ENCODE measurements around the gene HELQ.

DNA sequence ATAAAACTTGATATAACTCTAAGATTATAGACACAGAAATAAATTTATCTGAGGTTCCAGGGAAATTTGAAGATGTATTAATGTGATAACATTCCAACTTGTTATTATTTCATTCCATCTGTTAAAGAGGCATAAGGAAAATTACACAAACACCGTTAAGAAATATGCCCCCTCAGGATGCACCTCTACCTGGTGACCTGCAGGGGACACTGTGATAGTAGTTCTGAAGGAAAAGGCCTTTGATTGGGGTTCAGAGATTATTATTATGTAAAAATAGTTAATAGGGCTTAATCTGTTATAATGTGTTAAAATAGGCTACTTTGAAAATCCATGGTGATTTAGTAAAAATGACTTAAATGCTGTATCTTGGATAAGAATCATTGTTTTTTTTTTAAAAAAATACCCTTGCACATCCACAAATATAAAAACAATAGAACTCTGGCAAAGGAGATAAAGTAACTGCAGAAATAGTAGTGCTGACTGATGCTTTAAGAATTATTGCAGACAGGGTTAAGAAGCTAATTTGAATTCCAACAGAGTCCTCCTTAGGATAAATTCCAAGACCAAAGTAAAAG, 35.3 kb upstream of the HELQ start:
- TF ChIP-seq CTCF (conservative IDR thresholded peaks at IDR 0.05 in 1 of 2, IDR thresholded peaks at IDR 0.05 in 1 of 2; ENCODE audit: low read depth in 1 of 2, low read length in 2 of 2) = peak; percentile 77 to 80
- TF ChIP-seq EZH2 (IDR thresholded peaks at IDR 0.05; ENCODE audit: low read length, missing control alignments) = no peak

All from fibroblast of lung (primary cell).